Esophagus muscularis mucosa (tissue), 4 donors: ENCODE data around the gene PPRC1. TPM values are rescaled to one million over a fixed set of nuclear protein-coding genes. Genes with fewer than 3 reads are reported as not detected.

Experiments used
- DNase-seq: peaks from one replicate; pipeline ENCODE4 v3.0.0-alpha.2; 2017; ENCODE audit errors: extremely low spot score
- H3K27ac ChIP-seq, 4 donors: fragments of 200-600 bp; sonication (generic); replicated peaks in 1 of 4; 1 replicate in 3 of 4; 2 replicates in 1 of 4; pipeline ENCODE4 v1.5.1; 2016 to 2019; ENCODE audit warnings: mild to moderate bottlenecking in 1 of 4
- H3K27me3 ChIP-seq, 4 donors: fragments of 200-600 bp; sonication (generic); one replicate each; pipeline versions ENCODE4 v1.5.1 to v1.6.0; 2016 to 2019
- H3K36me3 ChIP-seq, 4 donors: fragments of 200-600 bp; sonication (generic); one replicate each; pipeline ENCODE4 v1.5.1; 2016 to 2019
- H3K4me1 ChIP-seq, 4 donors: fragments of 200-600 bp; sonication (generic); one replicate each; pipeline ENCODE4 v1.5.1; 2016 to 2019
- H3K4me3 ChIP-seq, 4 donors: fragments of 200-600 bp; sonication (generic); 1 replicate in 2 of 4; 2 replicates in 2 of 4; pipeline ENCODE4 v1.5.1; 2016 to 2019; ENCODE audit warnings: mild to moderate bottlenecking in 4 of 4, moderate library complexity in 1 of 4
- H3K9me3 ChIP-seq, 4 donors: fragments of 200-600 bp; sonication (generic); 1 replicate in 3 of 4; 2 replicates in 1 of 4; pipeline ENCODE4 v1.5.1; 2016 to 2019
- EP300 ChIP-seq: sonication (generic); formaldehyde crosslinking; IDR thresholded peaks from one replicate; pipeline ENCODE4 v1.6.1; 2017; ENCODE audit warnings: antibody characterized with exemption
- POLR2A ChIP-seq: fragments of 450-650 bp; IDR thresholded peaks from one replicate; pipeline ENCODE4 v1.6.1; 2017; ENCODE audit warnings: antibody characterized with exemption, moderate library complexity, mild to moderate bottlenecking, low read depth
- POLR2AphosphoS5 ChIP-seq, 2 donors: sonication (generic); formaldehyde crosslinking; IDR thresholded peaks; one replicate each; pipeline ENCODE4 v1.6.1; 2017; ENCODE audit warnings: antibody characterized with exemption in 2 of 2
- WGBS: methylation state at CpG from one replicate; pipeline ENCODE4 v1.1.5; 2018; 5-methylcytosine and 5-hydroxymethylcytosine counted together
- intact Hi-C: fragments of 100-400 bp; cut with DNase I; formaldehyde crosslinking; loops from one replicate; pipeline ENCODE4 v1.15.1; 2023
- small RNA-seq, 3 donors: library from RNA; depleted of rRNA; stranded (forward); fragments of <200 nt; gene quantifications; one replicate each; pipeline ENCODE3, GENCODE V24; 2016
- total RNA-seq, 4 donors: library from RNA; depleted of rRNA; stranded (reverse); fragments of >200 nt; gene quantifications; one replicate each; pipeline versions ENCODE4 v1.1.0 to v1.2.1, GENCODE V29; 2016
- TF ChIP-seq, protein P1 (sequence below), 3 experiments: fragments of 200-600 bp in 2 of 3; fragments of 450-650 bp in 1 of 3; sonication (generic) in 2 of 3; IDR thresholded peaks; one replicate each; pipeline ENCODE4 v1.5.1; 2017 to 2019; ENCODE audit warnings: antibody characterized with exemption in 3 of 3, mild to moderate bottlenecking in 2 of 3, moderate library complexity in 1 of 3

Gene PPRC1
- total RNA-seq, 4 donors from 2014 or later = 10.8 to 49.5 (median 20.9) TPM

DNA sequence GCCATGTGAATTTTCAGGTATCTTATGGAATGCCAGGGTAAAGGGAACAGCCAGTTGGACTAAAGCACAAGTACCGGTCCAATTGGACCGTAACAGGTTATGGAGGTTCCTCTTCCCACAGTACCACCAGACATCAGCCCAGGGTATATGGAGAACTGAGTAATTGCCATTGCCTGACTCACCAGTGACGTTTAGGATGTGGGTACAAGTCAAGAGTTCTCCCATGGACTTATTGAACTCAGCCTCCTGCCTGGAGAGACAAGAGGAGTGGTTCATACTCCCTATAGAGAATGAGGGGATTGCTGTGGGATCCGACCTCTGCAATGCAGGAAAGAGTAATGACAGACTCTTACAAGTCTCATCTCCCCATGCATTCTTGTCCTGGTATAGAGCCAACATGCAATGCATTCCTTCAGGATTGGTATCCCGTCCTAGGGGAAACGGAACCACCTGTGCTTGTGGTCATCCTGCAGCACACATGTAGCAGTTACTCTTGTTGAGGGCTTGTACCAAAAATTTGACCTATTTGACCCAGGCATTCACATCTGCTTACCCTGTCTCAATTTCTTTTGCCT, 62.5 kb downstream of the PPRC1 start:
- Histone ChIP-seq H3K36me3 (no peaks in the 10 kb centered on the region), H3K9me3 (no peaks in the 10 kb centered on the region), H3K27ac (no peak overlapping the region), H3K27me3 (no peaks in the 10 kb centered on the region), H3K4me1 (no peaks in the 10 kb centered on the region), H3K4me3 (no peak overlapping the region)
- WGBS = 88% methylated on average over 6 of the region's 6 CpGs
- intact Hi-C loops = no loop called here
- TF ChIP-seq EP300 (no peak), POLR2A (no peak), POLR2AphosphoS5 (IDR thresholded peaks at IDR 0.05) (no peak)
- TF ChIP-seq, protein P1, sequence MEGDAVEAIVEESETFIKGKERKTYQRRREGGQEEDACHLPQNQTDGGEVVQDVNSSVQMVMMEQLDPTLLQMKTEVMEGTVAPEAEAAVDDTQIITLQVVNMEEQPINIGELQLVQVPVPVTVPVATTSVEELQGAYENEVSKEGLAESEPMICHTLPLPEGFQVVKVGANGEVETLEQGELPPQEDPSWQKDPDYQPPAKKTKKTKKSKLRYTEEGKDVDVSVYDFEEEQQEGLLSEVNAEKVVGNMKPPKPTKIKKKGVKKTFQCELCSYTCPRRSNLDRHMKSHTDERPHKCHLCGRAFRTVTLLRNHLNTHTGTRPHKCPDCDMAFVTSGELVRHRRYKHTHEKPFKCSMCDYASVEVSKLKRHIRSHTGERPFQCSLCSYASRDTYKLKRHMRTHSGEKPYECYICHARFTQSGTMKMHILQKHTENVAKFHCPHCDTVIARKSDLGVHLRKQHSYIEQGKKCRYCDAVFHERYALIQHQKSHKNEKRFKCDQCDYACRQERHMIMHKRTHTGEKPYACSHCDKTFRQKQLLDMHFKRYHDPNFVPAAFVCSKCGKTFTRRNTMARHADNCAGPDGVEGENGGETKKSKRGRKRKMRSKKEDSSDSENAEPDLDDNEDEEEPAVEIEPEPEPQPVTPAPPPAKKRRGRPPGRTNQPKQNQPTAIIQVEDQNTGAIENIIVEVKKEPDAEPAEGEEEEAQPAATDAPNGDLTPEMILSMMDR (IDR thresholded peaks at IDR 0.05) = no peak
- DNase-seq = no peak

DNA sequence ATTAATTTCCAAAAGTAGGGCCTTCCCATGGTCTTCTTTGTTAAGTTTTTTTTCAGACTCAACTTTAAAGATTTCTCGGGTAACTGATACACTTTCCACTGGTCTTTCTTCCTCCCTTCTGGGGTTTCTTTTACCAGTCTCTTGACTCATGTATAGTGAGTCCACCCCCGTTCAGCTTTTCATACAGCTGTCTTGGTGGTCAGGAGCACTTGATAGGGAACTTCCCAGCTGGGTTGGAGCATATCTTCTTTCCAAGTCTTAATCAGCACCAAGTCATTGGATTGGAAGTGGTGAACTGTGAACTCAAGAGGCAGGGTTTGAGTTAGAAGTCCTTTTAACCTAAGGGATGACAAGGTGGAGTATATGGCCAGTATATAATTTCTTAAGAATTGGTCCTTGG, 64.1 kb downstream of the PPRC1 start:
- no peaks in the 10 kb centered on the region for H3K4me1 ChIP-seq
- no peaks in the 10 kb centered on the region for H3K9me3 ChIP-seq
- intact Hi-C loops = no loop called here
- DNase-seq = no peak
- no peak overlapping the region for H3K4me3 ChIP-seq
- H3K27ac ChIP-seq = no peak overlapping the region
- TF ChIP-seq EP300 = no peak
- TF ChIP-seq POLR2AphosphoS5 (IDR thresholded peaks at IDR 0.05) = no peak
- TF ChIP-seq, protein P1 (IDR thresholded peaks at IDR 0.05) = no peak
- TF ChIP-seq POLR2A = no peak
- 82% methylated on average over 2 of the region's 2 CpGs for WGBS
- H3K36me3 ChIP-seq = no peaks in the 10 kb centered on the region
- peaks cover 0 to 7% (median 0%) of the 10 kb centered on the region in 4 donors for H3K27me3 ChIP-seq

DNA sequence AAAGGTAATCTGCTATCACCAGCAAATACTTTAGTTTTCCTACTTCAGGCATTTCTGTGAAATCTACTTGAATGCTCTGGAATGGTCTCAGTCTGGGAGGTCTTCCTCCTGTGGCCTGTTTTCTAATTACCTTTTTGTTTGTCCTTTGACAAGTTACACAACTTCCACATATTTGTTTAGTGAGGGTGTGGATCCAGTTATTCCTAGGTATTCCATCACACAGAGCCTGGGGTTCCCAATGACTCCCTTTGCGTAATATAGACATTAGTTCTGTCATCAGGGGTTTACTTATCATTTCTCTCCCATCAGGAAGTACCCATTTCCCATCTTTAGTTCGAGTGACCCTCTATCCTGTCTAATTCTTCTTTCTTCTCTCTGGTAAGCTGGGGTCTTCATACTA, 65.2 kb downstream of the PPRC1 start:
- WGBS = 71% methylated on average over 2 of the region's 2 CpGs
- no peak for TF ChIP-seq POLR2AphosphoS5 (IDR thresholded peaks at IDR 0.05)
- TF ChIP-seq, protein P1 (IDR thresholded peaks at IDR 0.05) = no peak
- TF ChIP-seq EP300 = no peak
- no peak for TF ChIP-seq POLR2A
- Histone ChIP-seq H3K4me3 (no peak overlapping the region), H3K27me3 (peaks cover 0 to 7% (median 0%) of the 10 kb centered on the region in 4 donors), H3K36me3 (no peaks in the 10 kb centered on the region), H3K9me3 (no peaks in the 10 kb centered on the region), H3K27ac (no peak overlapping the region), H3K4me1 (no peaks in the 10 kb centered on the region)
- DNase-seq = no peak
- intact Hi-C loops = no loop called here

Small RNA genes lying within 50 kb of the gene (small RNA-seq; reads per million reads assigned to genes)
- gene AL500527.1 (0 reads per million in 3 donors), gene AL500527.2 (0 reads per million in 3 donors)

Other genes with a start within 250 kb of the PPRC1 start
- gene ARMH3, start 76.9 kb upstream of the PPRC1 start, total RNA-seq = 10 to 100 TPM; 12.9 to 19.3 (median 16.2) TPM
- gene HPS6, start 67.7 kb upstream of the PPRC1 start, total RNA-seq = 10 to 100 TPM; 21.2 to 40.0 (median 28.2) TPM
- 10 to 100 TPM; 59.4 to 79.7 (median 65.6) TPM for gene LDB1, start 12.7 kb upstream of the PPRC1 start, total RNA-seq
- gene NOLC1, start 19.3 kb downstream of the PPRC1 start, total RNA-seq = 10 to 100 TPM; 28.7 to 83.8 (median 48.5) TPM
- under 1 TPM in 1 of 4 donors, not detected in 3; 0.19 TPM for gene ELOVL3, start 93.3 kb downstream of the PPRC1 start, total RNA-seq
- not detected for gene PITX3, start 108.5 kb downstream of the PPRC1 start, total RNA-seq
- gene GBF1, start 112.5 kb downstream of the PPRC1 start, total RNA-seq = 10 to 100 TPM; 33.1 to 52.4 (median 40.0) TPM